GM12872 (cell line): ENCODE results near the gene WDR83.

Experiments used
- CTCF ChIP-seq: IDR thresholded peaks from 3 replicates; pipeline ENCODE4 v1.5.1; 2011; ENCODE audit warnings: low read depth, mild to moderate bottlenecking, low read length, moderate library complexity; ENCODE audit not compliant: insufficient read depth

Gene WDR83

GRCh38 chr19:12715929-12716328 is 49.3 kb downstream of the WDR83 start:
- TF ChIP-seq CTCF: no peak

GRCh38 chr19:12720296-12720695 is 53.7 kb downstream of the WDR83 start:
- no peak for TF ChIP-seq CTCF

- TF ChIP-seq CTCF: no peak
Observed at GRCh38 chr19:12720851-12721655, 54.4 kb downstream of the WDR83 start.

- TF ChIP-seq CTCF: no peak
Observed at GRCh38 chr19:12721656-12722565, 55.3 kb downstream of the WDR83 start.

- no peak for TF ChIP-seq CTCF
Observed at GRCh38 chr19:12722566-12723380, 56.2 kb downstream of the WDR83 start.

- no peak for TF ChIP-seq CTCF
Observed at GRCh38 chr19:12723381-12723640, 56.7 kb downstream of the WDR83 start.

GRCh38 chr19:12723641-12724426 is 57.2 kb downstream of the WDR83 start, which contains the start of gene TNPO2:
TNPO2 (minus strand) TSS chr19:12723932; CDS start chr19:12720977, 2,955 bp downstream.
- TF ChIP-seq CTCF: no peak
